GM12878 (cell line): Measurements from ENCODE around the gene DIDO1. TPM values are rescaled to one million over a fixed set of nuclear protein-coding genes. Genes with fewer than 3 reads are reported as not detected.

ENCODE experiments used
- CHD4 ChIP-seq: fragments of 200-600 bp; sonication (generic); IDR thresholded peaks from 2 replicates; pipeline ENCODE4 v1.6.1; 2016; ENCODE audit warnings: mild to moderate bottlenecking
- JUNB ChIP-seq: IDR thresholded peaks from 2 replicates; pipeline ENCODE4 v1.6.1; 2016; ENCODE audit warnings: antibody characterized with exemption, mild to moderate bottlenecking
- MYB ChIP-seq: fragments of 150-350 bp; IDR thresholded peaks from 2 replicates; pipeline ENCODE4 v1.6.1; 2014; ENCODE audit warnings: mild to moderate bottlenecking, low read depth, low read length, borderline replicate concordance
- NFIC ChIP-seq: IDR thresholded peaks from 2 replicates; pipeline ENCODE4 v1.6.1; 2012; ENCODE audit warnings: low read depth, mild to moderate bottlenecking, inconsistent platforms, low read length, moderate library complexity
- NR2C1 ChIP-seq: fragments of 450-650 bp; IDR thresholded peaks from 2 replicates; pipeline ENCODE4 v1.6.1; 2017; ENCODE audit warnings: antibody characterized with exemption, mild to moderate bottlenecking, moderate library complexity
- NR2C2 ChIP-seq: IDR thresholded peaks from 2 replicates; pipeline ENCODE4 v1.6.1; 2011; ENCODE audit warnings: borderline replicate concordance, low read depth; ENCODE audit not compliant: control insufficient read depth, insufficient read length
- NR2F1 ChIP-seq: fragments of 450-650 bp; conservative IDR thresholded peaks from 2 replicates; pipeline ENCODE4 v1.6.1; 2017; ENCODE audit warnings: mild to moderate bottlenecking
- PAX5 ChIP-seq: IDR thresholded peaks from 2 replicates; pipeline ENCODE4 v1.6.1; 2011; ENCODE audit warnings: low read depth, low read length, borderline replicate concordance
- PAX8 ChIP-seq: fragments of 450-650 bp; IDR thresholded peaks from 2 replicates; pipeline ENCODE4 v1.6.1; 2017; ENCODE audit warnings: mild to moderate bottlenecking, moderate library complexity
- RB1 ChIP-seq: fragments of 450-650 bp; formaldehyde crosslinking; IDR thresholded peaks from 2 replicates; pipeline ENCODE4 v1.6.1; 2017; ENCODE audit warnings: mild to moderate bottlenecking, borderline replicate concordance
- SIN3A ChIP-seq: IDR thresholded peaks from 2 replicates; pipeline ENCODE4 v1.6.1; 2012; ENCODE audit warnings: low read depth, low read length, improper control_type of control experiment
- SIX5 ChIP-seq: IDR thresholded peaks from 2 replicates; pipeline ENCODE4 v1.6.1; 2011; ENCODE audit warnings: mild to moderate bottlenecking, low read depth, low read length, moderate library complexity; ENCODE audit not compliant: severe bottlenecking
- ZNF622 ChIP-seq: fragments of 450-650 bp; IDR thresholded peaks from 2 replicates; pipeline ENCODE4 v1.6.1; 2017; ENCODE audit warnings: mild to moderate bottlenecking, inconsistent platforms
- ZZZ3 ChIP-seq: IDR thresholded peaks from 2 replicates; pipeline ENCODE4 v1.6.1; 2011; ENCODE audit warnings: low read depth; ENCODE audit not compliant: control insufficient read depth, insufficient read length
- polyA plus RNA-seq, 11 experiments: library from polyadenylated mRNA; depleted of rRNA in 4 of 11; unstranded in 6 of 11; stranded (reverse) in 5 of 11; fragments of >200 nt; fragmentation: Nextera tagmentation in 4 of 11; fragmentation: Illumina TruSeq in 1 of 11; extraction: Ambion mirVana in 4 of 11; extraction: Trizol in 1 of 11; gene quantifications; 1 replicate in 1 of 11; 2 replicates in 10 of 11; pipeline versions ENCODE4 v1.2.1 to v1.2.3, GENCODE V29; 2011 to 2016; ENCODE audit warnings: inconsistent platforms in 2 of 11, missing spikeins in 2 of 11, low read depth in 1 of 11
- total RNA-seq, 4 experiments: library from RNA; depleted of rRNA in 3 of 4; stranded (reverse); fragments of >200 nt in 3 of 4; fragmentation: Illumina TruSeq in 1 of 4; extraction: Trizol in 1 of 4; gene quantifications; 2 replicates each; pipeline versions ENCODE4 v1.2.1 to v1.2.3, GENCODE V29; 2013 to 2021
- TF ChIP-seq, protein P1 (sequence below): fragments of 450-650 bp; IDR thresholded peaks from 2 replicates; pipeline ENCODE4 v1.6.1; 2017; ENCODE audit warnings: borderline replicate concordance
- TF ChIP-seq, protein P2 (sequence below): IDR thresholded peaks from 2 replicates; pipeline ENCODE4 v1.6.1; 2011; ENCODE audit warnings: low read depth, low read length, improper control_type of control experiment, borderline replicate concordance
- TF ChIP-seq, protein P3 (sequence below): IDR thresholded peaks from 2 replicates; pipeline ENCODE4 v1.6.1; 2012; ENCODE audit warnings: low read depth, low read length, improper control_type of control experiment
- TF ChIP-seq, protein P4 (sequence below): fragments of 450-650 bp; IDR thresholded peaks from 2 replicates; pipeline ENCODE4 v1.6.1; 2016; ENCODE audit warnings: mild to moderate bottlenecking, moderate library complexity, borderline replicate concordance
- TF ChIP-seq, protein P5 (sequence below): fragments of 150-350 bp; IDR thresholded peaks from 2 replicates; pipeline ENCODE4 v1.6.1; 2016; ENCODE audit warnings: low read depth, low read length

Gene DIDO1
- total and polyA plus RNA-seq, 10 of the 15 experiments (the other 5 are each of a cell fraction or from before 2014, with no cell fraction given): 5.5 to 56.4 (median 38.4) TPM

DNA sequence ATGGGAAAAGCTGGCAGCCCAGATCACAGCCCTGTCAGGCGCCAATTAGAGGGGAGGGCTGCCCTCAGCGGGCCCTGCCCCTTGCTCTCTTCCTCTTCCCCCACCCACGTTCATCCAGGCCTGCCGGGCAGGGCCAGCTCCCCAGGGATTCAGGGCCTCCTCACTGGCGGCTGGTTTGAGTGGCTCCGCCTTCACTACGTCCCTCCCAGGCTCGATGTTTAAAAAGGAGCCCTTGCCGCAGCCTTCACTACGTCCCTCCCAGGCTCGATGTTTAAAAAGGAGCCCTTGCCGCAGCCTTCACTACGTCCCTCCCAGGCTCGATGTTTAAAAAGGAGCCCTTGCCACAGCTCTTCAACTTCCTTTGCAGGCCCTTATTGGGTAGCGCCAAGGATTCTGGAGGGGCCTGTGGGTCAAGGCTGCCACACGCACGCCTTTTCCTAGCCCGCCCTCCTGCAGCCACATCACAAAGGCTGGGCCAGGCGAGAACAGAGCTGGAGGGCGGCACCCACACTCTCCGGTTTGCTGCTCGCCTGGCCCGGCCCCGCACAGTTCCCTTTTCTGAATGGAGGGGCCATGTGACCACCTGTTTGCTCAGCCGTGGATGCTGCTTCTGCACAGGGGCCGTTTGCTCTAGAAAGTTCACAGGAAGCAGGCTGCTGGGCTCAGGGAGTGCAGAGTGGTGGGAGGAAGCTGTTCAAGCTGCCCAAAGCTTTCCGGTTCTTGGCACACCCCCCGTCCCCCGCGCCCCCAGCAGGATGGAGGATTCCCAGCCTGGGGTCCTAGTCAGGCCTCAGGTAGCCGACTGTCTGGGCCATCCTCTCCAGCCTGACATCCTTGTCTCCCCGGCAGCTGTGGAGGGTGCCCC lies 27.8 kb upstream of the DIDO1 start (continued):
- TF ChIP-seq NR2C2: no peak
- TF ChIP-seq NFIC: no peak
- no peak for TF ChIP-seq PAX8
- peak; percentile 57; the same call in 1 of the 2 replicates for TF ChIP-seq PAX5
- TF ChIP-seq, protein P1, sequence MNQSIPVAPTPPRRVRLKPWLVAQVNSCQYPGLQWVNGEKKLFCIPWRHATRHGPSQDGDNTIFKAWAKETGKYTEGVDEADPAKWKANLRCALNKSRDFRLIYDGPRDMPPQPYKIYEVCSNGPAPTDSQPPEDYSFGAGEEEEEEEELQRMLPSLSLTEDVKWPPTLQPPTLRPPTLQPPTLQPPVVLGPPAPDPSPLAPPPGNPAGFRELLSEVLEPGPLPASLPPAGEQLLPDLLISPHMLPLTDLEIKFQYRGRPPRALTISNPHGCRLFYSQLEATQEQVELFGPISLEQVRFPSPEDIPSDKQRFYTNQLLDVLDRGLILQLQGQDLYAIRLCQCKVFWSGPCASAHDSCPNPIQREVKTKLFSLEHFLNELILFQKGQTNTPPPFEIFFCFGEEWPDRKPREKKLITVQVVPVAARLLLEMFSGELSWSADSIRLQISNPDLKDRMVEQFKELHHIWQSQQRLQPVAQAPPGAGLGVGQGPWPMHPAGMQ: 0 out of 2 replicates have a peak, but pooled peaks have one; percentile 17
- TF ChIP-seq ZNF622: no peak
- TF ChIP-seq ZZZ3: no peak
- TF ChIP-seq, protein P2, sequence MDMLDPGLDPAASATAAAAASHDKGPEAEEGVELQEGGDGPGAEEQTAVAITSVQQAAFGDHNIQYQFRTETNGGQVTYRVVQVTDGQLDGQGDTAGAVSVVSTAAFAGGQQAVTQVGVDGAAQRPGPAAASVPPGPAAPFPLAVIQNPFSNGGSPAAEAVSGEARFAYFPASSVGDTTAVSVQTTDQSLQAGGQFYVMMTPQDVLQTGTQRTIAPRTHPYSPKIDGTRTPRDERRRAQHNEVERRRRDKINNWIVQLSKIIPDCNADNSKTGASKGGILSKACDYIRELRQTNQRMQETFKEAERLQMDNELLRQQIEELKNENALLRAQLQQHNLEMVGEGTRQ: peak; percentile 72
- peak; percentile 84 for TF ChIP-seq SIN3A
- TF ChIP-seq, protein P3, sequence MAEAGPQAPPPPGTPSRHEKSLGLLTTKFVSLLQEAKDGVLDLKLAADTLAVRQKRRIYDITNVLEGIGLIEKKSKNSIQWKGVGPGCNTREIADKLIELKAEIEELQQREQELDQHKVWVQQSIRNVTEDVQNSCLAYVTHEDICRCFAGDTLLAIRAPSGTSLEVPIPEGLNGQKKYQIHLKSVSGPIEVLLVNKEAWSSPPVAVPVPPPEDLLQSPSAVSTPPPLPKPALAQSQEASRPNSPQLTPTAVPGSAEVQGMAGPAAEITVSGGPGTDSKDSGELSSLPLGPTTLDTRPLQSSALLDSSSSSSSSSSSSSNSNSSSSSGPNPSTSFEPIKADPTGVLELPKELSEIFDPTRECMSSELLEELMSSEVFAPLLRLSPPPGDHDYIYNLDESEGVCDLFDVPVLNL: no peak
- no peak for TF ChIP-seq MYB
- TF ChIP-seq, protein P4, sequence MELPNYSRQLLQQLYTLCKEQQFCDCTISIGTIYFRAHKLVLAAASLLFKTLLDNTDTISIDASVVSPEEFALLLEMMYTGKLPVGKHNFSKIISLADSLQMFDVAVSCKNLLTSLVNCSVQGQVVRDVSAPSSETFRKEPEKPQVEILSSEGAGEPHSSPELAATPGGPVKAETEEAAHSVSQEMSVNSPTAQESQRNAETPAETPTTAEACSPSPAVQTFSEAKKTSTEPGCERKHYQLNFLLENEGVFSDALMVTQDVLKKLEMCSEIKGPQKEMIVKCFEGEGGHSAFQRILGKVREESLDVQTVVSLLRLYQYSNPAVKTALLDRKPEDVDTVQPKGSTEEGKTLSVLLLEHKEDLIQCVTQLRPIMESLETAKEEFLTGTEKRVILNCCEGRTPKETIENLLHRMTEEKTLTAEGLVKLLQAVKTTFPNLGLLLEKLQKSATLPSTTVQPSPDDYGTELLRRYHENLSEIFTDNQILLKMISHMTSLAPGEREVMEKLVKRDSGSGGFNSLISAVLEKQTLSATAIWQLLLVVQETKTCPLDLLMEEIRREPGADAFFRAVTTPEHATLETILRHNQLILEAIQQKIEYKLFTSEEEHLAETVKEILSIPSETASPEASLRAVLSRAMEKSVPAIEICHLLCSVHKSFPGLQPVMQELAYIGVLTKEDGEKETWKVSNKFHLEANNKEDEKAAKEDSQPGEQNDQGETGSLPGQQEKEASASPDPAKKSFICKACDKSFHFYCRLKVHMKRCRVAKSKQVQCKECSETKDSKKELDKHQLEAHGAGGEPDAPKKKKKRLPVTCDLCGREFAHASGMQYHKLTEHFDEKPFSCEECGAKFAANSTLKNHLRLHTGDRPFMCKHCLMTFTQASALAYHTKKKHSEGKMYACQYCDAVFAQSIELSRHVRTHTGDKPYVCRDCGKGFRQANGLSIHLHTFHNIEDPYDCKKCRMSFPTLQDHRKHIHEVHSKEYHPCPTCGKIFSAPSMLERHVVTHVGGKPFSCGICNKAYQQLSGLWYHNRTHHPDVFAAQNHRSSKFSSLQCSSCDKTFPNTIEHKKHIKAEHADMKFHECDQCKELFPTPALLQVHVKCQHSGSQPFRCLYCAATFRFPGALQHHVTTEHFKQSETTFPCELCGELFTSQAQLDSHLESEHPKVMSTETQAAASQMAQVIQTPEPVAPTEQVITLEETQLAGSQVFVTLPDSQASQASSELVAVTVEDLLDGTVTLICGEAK: peak; percentile 21; the same call in 1 of the 2 replicates
- TF ChIP-seq SIX5: no peak
- TF ChIP-seq NR2F1: peak; percentile 70
- peak; percentile 59; the same call in 1 of the 2 replicates for TF ChIP-seq RB1
- no peak for TF ChIP-seq NR2C1
- no peak for TF ChIP-seq CHD4
- TF ChIP-seq JUNB: no peak
- TF ChIP-seq, protein P5, sequence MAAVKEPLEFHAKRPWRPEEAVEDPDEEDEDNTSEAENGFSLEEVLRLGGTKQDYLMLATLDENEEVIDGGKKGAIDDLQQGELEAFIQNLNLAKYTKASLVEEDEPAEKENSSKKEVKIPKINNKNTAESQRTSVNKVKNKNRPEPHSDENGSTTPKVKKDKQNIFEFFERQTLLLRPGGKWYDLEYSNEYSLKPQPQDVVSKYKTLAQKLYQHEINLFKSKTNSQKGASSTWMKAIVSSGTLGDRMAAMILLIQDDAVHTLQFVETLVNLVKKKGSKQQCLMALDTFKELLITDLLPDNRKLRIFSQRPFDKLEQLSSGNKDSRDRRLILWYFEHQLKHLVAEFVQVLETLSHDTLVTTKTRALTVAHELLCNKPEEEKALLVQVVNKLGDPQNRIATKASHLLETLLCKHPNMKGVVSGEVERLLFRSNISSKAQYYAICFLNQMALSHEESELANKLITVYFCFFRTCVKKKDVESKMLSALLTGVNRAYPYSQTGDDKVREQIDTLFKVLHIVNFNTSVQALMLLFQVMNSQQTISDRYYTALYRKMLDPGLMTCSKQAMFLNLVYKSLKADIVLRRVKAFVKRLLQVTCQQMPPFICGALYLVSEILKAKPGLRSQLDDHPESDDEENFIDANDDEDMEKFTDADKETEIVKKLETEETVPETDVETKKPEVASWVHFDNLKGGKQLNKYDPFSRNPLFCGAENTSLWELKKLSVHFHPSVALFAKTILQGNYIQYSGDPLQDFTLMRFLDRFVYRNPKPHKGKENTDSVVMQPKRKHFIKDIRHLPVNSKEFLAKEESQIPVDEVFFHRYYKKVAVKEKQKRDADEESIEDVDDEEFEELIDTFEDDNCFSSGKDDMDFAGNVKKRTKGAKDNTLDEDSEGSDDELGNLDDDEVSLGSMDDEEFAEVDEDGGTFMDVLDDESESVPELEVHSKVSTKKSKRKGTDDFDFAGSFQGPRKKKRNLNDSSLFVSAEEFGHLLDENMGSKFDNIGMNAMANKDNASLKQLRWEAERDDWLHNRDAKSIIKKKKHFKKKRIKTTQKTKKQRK: no peak
